Lower leg skin (tissue), 3 donors: ENCODE data around the gene RPL22.

Source experiments
- POLR2A ChIP-seq, 2 donors: fragments of 450-650 bp; IDR thresholded peaks; one replicate each; pipeline ENCODE4 v1.6.1; 2016 to 2017; ENCODE audit warnings: antibody characterized with exemption in 2 of 2, mild to moderate bottlenecking in 1 of 2, moderate library complexity in 1 of 2
- TF ChIP-seq, protein P1 (sequence below), 3 donors: fragments of 450-650 bp; IDR thresholded peaks; one replicate each; pipeline ENCODE4 v1.5.1; 2016; ENCODE audit warnings: antibody characterized with exemption in 3 of 3, mild to moderate bottlenecking in 3 of 3, moderate library complexity in 2 of 3

DNA sequence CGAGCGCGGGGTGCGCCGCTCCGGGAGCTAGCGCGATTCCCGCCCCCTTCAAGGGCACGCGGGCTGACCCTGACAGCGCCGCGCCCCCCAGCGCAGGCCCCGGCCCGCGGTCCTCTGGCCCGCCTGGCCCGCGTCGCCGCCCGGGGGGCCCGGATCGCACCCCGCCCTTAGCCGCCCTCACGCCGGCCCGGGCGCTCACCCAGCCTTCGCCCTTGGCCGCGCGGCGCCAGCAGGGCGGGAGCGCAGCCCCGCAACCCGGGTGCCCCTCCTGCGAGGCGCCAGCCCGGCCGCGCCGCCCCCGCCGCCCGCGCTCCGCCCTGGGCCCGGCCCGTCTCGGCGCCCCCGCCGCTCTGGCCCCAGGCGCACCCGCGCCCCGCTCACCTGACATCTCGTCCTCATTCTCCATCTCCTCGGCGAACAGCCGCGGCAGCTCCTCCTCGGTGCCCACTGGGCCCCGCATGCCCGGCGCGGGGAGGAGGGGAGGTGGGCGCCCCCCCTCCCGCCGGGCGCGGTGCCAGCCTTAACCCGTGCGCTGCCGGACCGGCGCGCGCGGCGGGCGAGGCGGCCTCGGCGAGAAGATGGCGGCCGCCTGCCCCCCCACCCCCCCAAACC is 19.7 kb downstream of the RPL22 start:
- TF ChIP-seq, protein P1, sequence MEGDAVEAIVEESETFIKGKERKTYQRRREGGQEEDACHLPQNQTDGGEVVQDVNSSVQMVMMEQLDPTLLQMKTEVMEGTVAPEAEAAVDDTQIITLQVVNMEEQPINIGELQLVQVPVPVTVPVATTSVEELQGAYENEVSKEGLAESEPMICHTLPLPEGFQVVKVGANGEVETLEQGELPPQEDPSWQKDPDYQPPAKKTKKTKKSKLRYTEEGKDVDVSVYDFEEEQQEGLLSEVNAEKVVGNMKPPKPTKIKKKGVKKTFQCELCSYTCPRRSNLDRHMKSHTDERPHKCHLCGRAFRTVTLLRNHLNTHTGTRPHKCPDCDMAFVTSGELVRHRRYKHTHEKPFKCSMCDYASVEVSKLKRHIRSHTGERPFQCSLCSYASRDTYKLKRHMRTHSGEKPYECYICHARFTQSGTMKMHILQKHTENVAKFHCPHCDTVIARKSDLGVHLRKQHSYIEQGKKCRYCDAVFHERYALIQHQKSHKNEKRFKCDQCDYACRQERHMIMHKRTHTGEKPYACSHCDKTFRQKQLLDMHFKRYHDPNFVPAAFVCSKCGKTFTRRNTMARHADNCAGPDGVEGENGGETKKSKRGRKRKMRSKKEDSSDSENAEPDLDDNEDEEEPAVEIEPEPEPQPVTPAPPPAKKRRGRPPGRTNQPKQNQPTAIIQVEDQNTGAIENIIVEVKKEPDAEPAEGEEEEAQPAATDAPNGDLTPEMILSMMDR (IDR thresholded peaks at IDR 0.05): no peak
- no peak for TF ChIP-seq POLR2A (IDR thresholded peaks at IDR 0.05)
